Rectal smooth muscle tissue (tissue), 1 donor: ENCODE measurements around the gene DDN.

Source experiments
- H3K27ac ChIP-seq: one replicate; pipeline ENCODE4 v1.7.0; 2013; ENCODE audit warnings: low read depth, low read length, inconsistent platforms
- H3K27me3 ChIP-seq: one replicate; pipeline ENCODE4 v1.7.0; 2013; ENCODE audit warnings: low read length; ENCODE audit not compliant: control insufficient read depth, insufficient read depth
- H3K36me3 ChIP-seq: one replicate; pipeline ENCODE4 v1.7.0; 2013; ENCODE audit warnings: low read length; ENCODE audit not compliant: control insufficient read depth, insufficient read depth
- H3K4me1 ChIP-seq: one replicate; pipeline ENCODE4 v1.7.0; 2013; ENCODE audit warnings: low read length; ENCODE audit not compliant: control insufficient read depth, insufficient read depth
- H3K4me3 ChIP-seq: one replicate; pipeline ENCODE4 v1.7.0; 2013; ENCODE audit warnings: low read length
- H3K9ac ChIP-seq: one replicate; pipeline ENCODE4 v1.7.0; 2013; ENCODE audit warnings: low read length

DDN gene

DNA sequence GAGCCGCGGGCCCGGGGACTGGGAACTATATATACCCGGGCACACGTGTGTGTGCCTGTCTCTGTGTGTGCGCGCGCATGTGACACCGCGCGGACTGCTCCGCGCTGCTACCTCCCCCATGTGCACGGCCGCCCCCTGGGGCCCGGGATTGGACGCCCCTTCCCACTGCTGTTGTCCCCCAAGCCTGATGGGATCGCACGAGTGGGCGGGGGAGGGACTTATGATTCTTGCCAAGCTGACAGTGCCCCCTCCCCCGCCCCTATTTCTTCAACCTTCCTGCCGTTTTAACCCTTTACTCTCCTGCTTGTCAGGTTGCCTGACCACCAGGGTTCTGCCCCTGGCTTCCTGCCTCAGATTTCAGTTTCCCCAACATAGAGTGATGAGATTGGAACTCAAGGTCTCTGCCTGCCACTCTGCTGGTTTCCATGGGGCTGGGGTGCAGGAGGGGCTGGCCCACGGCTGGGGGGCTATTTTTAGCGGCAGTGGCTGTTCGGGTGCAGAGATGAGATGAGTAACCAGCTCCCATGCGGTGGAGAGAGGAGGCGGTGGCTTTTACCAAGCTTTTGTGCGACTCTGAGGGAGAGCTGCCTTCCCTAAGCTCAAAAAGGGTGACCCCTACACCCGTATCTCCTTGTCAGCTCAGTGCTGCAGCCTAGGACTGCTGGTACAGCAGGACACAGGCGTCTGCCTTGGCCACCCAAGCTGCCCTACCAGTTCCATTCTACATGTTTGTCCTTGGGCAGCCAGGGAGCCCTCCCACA, at the start of gene DDN:
DDN (minus strand) TSS at position 5 of the 761 bp plus-strand sequence. CDS start 88 bp downstream, outside the sequence.
- Histone ChIP-seq H3K4me1 (peaks cover 7% of the 10 kb centered on the region), H3K4me3 (peak within 1 kb of the TSS; percentile 22), H3K36me3 (peaks cover 23% of the 10 kb centered on the region), H3K9ac (no peak within 1 kb of the TSS), H3K27me3 (peaks cover 34% of the 10 kb centered on the region), H3K27ac (no peak within 1 kb of the TSS)

- Histone ChIP-seq H3K27me3 (no peaks in the 10 kb centered on the region), H3K27ac (no peak overlapping the region), H3K9ac (no peak overlapping the region), H3K36me3 (peaks cover 84% of the 10 kb centered on the region), H3K4me3 (no peak overlapping the region), H3K4me1 (no peaks in the 10 kb centered on the region)
Measured at GRCh38 chr12:49048953-49049352, 49.8 kb upstream of the DDN start.

DNA sequence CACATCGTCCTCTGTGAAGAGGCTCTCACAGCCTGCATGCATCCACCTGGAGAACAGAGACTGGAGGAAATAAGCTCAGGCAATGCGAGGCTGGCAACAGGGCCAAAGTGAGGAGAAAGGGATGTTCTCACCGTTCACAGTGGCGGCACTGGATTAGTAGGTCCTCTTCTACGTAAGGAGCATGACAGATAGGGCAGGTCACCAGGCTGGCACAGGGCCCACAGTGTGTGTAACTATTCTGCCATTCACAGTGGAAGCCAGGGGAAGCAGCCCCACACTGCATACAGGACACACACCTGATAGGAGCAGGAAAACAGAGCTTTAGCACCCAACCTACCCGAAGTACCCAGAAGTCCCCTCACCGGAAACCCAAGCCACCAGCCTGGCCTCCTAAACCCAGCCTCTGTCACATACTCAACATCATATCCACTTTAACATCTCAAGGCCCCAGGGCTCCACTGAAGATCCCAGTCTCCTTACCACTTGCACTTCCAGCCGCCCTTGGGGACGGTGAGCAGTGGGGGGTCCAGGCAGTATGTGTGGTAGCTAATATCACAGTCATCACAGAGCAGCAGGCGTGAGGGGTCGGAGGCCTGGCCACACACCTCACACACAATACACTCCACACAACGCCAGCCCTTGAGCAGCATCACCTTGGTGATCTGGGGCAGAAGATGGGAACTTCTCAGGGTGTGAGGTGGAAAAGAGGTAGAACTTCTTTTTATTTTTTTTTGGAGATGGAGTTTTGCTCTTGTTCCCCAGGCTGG, 47.1 kb upstream of the DDN start:
- H3K36me3 ChIP-seq = peaks cover 85% of the 10 kb centered on the region
- no peak overlapping the region for H3K9ac ChIP-seq
- H3K27me3 ChIP-seq = no peaks in the 10 kb centered on the region
- no peak overlapping the region for H3K4me3 ChIP-seq
- no peak overlapping the region for H3K27ac ChIP-seq
- H3K4me1 ChIP-seq = no peaks in the 10 kb centered on the region

GRCh38 chr12:49044660-49045059, 45.5 kb upstream of the DDN start:
- Histone ChIP-seq H3K36me3 (peaks cover 71% of the 10 kb centered on the region), H3K4me1 (no peaks in the 10 kb centered on the region), H3K27ac (no peak overlapping the region), H3K4me3 (no peak overlapping the region), H3K9ac (no peak overlapping the region), H3K27me3 (no peaks in the 10 kb centered on the region)

DNA sequence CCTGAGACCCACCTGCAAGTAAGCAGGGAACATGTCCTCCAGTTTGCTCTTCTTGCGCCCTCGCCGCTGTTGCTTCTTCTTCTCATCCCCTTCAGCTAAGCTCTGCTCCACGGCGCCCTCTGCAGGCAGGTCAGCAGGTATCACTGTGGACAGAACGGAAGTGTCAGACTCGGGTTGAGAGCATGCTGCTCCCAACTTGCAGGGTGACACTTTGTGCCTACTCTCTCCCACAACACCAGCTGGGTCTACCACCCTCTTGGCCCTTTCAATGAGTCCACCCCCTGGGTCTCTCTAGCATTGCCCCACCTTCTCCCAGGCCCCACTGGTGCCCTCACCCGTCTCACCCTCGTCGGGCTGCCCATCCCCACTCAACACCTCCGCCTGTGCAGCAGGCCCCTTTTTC, 44.7 kb upstream of the DDN start:
- no peaks in the 10 kb centered on the region for H3K4me1 ChIP-seq
- H3K4me3 ChIP-seq = no peak overlapping the region
- no peak overlapping the region for H3K9ac ChIP-seq
- H3K36me3 ChIP-seq = peaks cover 69% of the 10 kb centered on the region
- H3K27me3 ChIP-seq = no peaks in the 10 kb centered on the region
- H3K27ac ChIP-seq = no peak overlapping the region

GRCh38 chr12:49043241-49043640, 44.1 kb upstream of the DDN start:
- no peak overlapping the region for H3K27ac ChIP-seq
- no peak overlapping the region for H3K9ac ChIP-seq
- H3K27me3 ChIP-seq = no peaks in the 10 kb centered on the region
- no peak overlapping the region for H3K4me3 ChIP-seq
- no peaks in the 10 kb centered on the region for H3K4me1 ChIP-seq
- peaks cover 68% of the 10 kb centered on the region for H3K36me3 ChIP-seq

DNA sequence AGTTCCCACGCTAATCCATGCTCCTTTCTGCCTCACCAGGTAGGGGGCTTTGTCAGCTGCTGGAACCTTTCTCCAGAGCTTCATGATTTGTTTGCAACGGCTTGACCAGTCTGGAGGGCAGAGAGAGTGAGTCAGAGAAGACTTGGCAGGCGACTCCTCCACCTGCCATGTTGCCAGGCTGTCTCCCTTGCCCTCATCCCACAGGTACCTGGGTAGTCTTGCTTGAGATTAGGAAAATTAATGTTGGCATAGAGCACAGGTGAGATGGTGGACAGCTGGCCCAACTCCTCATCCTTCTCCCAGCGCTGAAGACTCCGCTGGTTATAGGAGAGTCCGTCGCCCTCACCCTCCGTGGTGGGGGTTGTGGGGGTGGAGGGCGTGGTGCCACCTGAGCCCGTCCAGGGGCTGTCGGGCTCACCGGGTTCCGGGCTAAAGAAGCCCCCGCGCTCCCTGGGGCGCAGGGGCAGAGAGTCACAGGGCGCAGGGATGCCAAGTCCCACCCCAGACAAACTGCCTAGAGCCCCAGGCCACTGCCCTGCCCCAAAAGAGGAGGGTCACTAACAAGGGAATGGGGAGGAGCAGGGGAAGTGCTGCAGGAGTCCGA, 42.8 kb upstream of the DDN start:
- no peaks in the 10 kb centered on the region for H3K4me1 ChIP-seq
- no peak overlapping the region for H3K4me3 ChIP-seq
- no peaks in the 10 kb centered on the region for H3K27me3 ChIP-seq
- no peak overlapping the region for H3K27ac ChIP-seq
- peaks cover 75% of the 10 kb centered on the region for H3K36me3 ChIP-seq
- H3K9ac ChIP-seq = no peak overlapping the region

DNA sequence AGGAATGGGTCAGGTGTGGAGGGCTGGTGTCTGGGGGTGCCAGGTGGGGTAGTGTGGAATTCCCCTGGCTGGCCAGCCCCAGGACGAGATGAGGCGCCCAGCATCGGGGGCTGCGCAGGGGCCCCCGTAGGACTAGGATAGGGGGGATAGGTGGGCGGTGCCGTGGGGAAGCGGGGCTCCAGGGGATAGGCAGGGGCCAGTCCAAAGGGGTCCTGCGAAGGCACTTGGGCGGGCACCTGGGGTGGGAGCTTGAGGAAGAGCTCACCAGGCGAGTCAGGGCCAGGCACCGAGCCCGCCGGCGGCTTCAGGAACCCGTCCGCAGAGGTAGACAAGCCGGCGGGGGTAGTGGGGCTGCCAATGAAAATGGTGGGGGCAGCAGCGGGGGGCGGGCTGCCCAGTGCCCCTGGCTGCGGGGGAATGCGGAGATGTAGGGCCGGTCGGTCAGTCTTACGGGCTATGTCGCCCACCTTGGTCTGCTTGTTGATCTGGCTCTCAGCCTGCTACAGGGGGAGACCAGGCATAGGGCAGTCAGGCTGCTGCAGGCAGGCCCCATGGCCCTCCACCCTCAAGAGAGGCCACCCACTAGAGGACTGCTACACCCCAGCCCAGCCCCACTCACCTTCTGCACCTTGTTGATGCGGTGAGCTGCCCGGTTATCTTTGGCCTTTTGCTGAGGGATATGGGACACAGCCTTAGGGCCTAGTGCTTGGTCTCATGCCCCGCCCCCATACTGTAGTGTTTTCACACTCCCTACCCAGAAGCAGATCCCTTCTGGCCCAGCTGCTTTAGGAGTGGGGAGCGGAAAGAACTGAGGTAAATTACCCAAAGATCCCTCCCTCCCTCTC, 42.1 kb upstream of the DDN start:
- Histone ChIP-seq H3K4me1 (no peaks in the 10 kb centered on the region), H3K36me3 (peaks cover 74% of the 10 kb centered on the region), H3K4me3 (no peak overlapping the region), H3K9ac (no peak overlapping the region), H3K27ac (no peak overlapping the region), H3K27me3 (no peaks in the 10 kb centered on the region)

GRCh38 chr12:49040364-49040855, 41.2 kb upstream of the DDN start:
- Histone ChIP-seq H3K4me1 (no peaks in the 10 kb centered on the region), H3K4me3 (no peak overlapping the region), H3K27ac (no peak overlapping the region), H3K36me3 (peaks cover 66% of the 10 kb centered on the region), H3K9ac (no peak overlapping the region), H3K27me3 (no peaks in the 10 kb centered on the region)

- no peak overlapping the region for H3K9ac ChIP-seq
- no peaks in the 10 kb centered on the region for H3K27me3 ChIP-seq
- H3K36me3 ChIP-seq = peaks cover 61% of the 10 kb centered on the region
- H3K4me3 ChIP-seq = no peak overlapping the region
- H3K4me1 ChIP-seq = no peaks in the 10 kb centered on the region
- no peak overlapping the region for H3K27ac ChIP-seq
Measured at GRCh38 chr12:49039421-49040363, 40.5 kb upstream of the DDN start.

- Histone ChIP-seq H3K4me1 (no peaks in the 10 kb centered on the region), H3K27me3 (no peaks in the 10 kb centered on the region), H3K27ac (no peak overlapping the region), H3K4me3 (no peak overlapping the region), H3K36me3 (peaks cover 56% of the 10 kb centered on the region), H3K9ac (no peak overlapping the region)
Measured at GRCh38 chr12:49038291-49038955, 39.2 kb upstream of the DDN start.
